Panc1 (cell line): ENCODE measurements around the gene FAM193A. TPM values are rescaled to one million over a fixed set of nuclear protein-coding genes. Genes with fewer than 3 reads are reported as not detected.
"Not testable (repeated sequence)": the region's sequence is repeated elsewhere in the genome, so short reads cannot be mapped to it uniquely, and the experiment has no call there.

Experiments used
- ATAC-seq: fragments of 200-7000 bp; cut with Tn5 transposase; 2 replicates; pipeline ENCODE4 v1.9.1; 2020; ENCODE audit warnings: mild to moderate bottlenecking, moderate library complexity
- BruUV-seq: library from RNA; stranded (reverse); fragments of 400-500 nt; replicated peaks from 2 replicates; lab custom pipeline; 2021; lab: Mats Ljungman, UMichigan
- CTCF ChIA-PET: fragments of 300-600 bp; sonication (Branson Sonifier 250); formaldehyde crosslinking; loops from one replicate; lab custom pipeline; 2022; ENCODE audit warnings: antibody characterized with exemption; lab: Charles Lee
- POLR2A ChIA-PET: fragments of 300-600 bp; sonication (Branson Sonifier 250); formaldehyde crosslinking; loops from one replicate; lab custom pipeline; 2022; ENCODE audit warnings: antibody characterized with exemption; lab: Charles Lee
- DNase-seq: peaks from one replicate; pipeline ENCODE4 v3.0.0-alpha.2; 2010; ENCODE audit warnings: low read depth, low spot score
- H3K27ac ChIP-seq: 2 replicates; pipeline ENCODE4 v1.5.1; 2011; ENCODE audit warnings: mild to moderate bottlenecking, low read length, inconsistent platforms
- H3K27me3 ChIP-seq: fragments of 200-500 bp; sonication (Bioruptor generic); 2 replicates; pipeline ENCODE4 v1.6.0; 2014; ENCODE audit warnings: low read length, inconsistent platforms; ENCODE audit not compliant: control insufficient read depth, insufficient read depth
- H3K36me3 ChIP-seq: fragments of 200-500 bp; sonication (Bioruptor generic); 2 replicates; pipeline ENCODE4 v1.5.1; 2014; ENCODE audit warnings: inconsistent platforms, mild to moderate bottlenecking, low read length, moderate library complexity; ENCODE audit not compliant: control insufficient read depth, insufficient read depth
- H3K4me1 ChIP-seq: 2 replicates; pipeline ENCODE4 v1.5.1; 2011; ENCODE audit warnings: inconsistent platforms, mild to moderate bottlenecking, low read length, moderate library complexity; ENCODE audit not compliant: control insufficient read depth, insufficient read depth
- H3K4me3 ChIP-seq, 2 experiments: 2 replicates each; pipeline ENCODE4 v1.5.1; 2011 to 2012; ENCODE audit warnings: low read depth in 2 of 2, low read length in 2 of 2, mild to moderate bottlenecking in 2 of 2, inconsistent platforms in 1 of 2, moderate library complexity in 1 of 2
- H3K9me3 ChIP-seq: fragments of 200-500 bp; sonication (Bioruptor generic); 2 replicates; pipeline ENCODE4 v1.5.1; 2014; ENCODE audit warnings: low read depth, mild to moderate bottlenecking, inconsistent platforms, low read length, moderate library complexity; ENCODE audit not compliant: control insufficient read depth, insufficient read depth
- CTCF ChIP-seq: fragments of 450-650 bp; IDR thresholded peaks from 2 replicates; pipeline ENCODE4 v1.5.1; 2017; ENCODE audit warnings: mild to moderate bottlenecking
- POLR2AphosphoS5 ChIP-seq: IDR thresholded peaks from 2 replicates; pipeline ENCODE4 v1.6.1; 2012; ENCODE audit warnings: mild to moderate bottlenecking, low read depth, low read length, moderate library complexity
- REST ChIP-seq, 2 experiments: IDR thresholded peaks; 2 replicates each; pipeline ENCODE4 v1.6.1; 2011 to 2012; ENCODE audit warnings: low read depth in 2 of 2, control low read depth in 1 of 2, low read length in 1 of 2, mild to moderate bottlenecking in 1 of 2, moderate library complexity in 1 of 2; ENCODE audit not compliant: insufficient read depth in 1 of 2
- SIN3A ChIP-seq: IDR thresholded peaks from 2 replicates; pipeline ENCODE4 v1.6.1; 2012; ENCODE audit warnings: low read depth, mild to moderate bottlenecking, low read length, moderate library complexity, borderline replicate concordance; ENCODE audit not compliant: insufficient read depth
- TCF7L2 ChIP-seq: IDR thresholded peaks from 2 replicates; pipeline ENCODE4 v1.6.1; 2011; ENCODE audit warnings: mild to moderate bottlenecking, low read depth, low read length, inconsistent platforms
- in situ Hi-C: cut with HindIII; loops from 2 replicates; pipeline ENCODE4 v1.10.0; 2016; ENCODE audit warnings: low sequenced_read_pairs, low pct_unique_long_range_greater_than_20kb
- intact Hi-C: fragments of 100-400 bp; cut with micrococcal nuclease; formaldehyde crosslinking; loops from one replicate; pipeline ENCODE4 v1.10.0; 2022; ENCODE audit not compliant: unreplicated experiment
- total RNA-seq: library from RNA; stranded (reverse); gene quantifications from one replicate; pipeline ENCODE4 v1.2.1, GENCODE V29; 2021; ENCODE audit not compliant: unreplicated experiment

The FAM193A gene
- total RNA-seq, 1 experiment from 2014 or later, result 25.7 TPM

- in situ Hi-C loops (no loop called here), intact Hi-C loops (no loop called here)
- no peak overlapping the region for H3K4me3 ChIP-seq
- no TSS peak for BruUV-seq
- no peak for DNase-seq
- peaks cover 6% of the 10 kb centered on the region for H3K4me1 ChIP-seq
- no peak for ATAC-seq
- no peak overlapping the region for H3K27ac ChIP-seq
- no peaks in the 10 kb centered on the region for H3K9me3 ChIP-seq
- no peaks in the 10 kb centered on the region for H3K36me3 ChIP-seq
- no peaks in the 10 kb centered on the region for H3K27me3 ChIP-seq
- POLR2A ChIA-PET, result no interaction called here
- TF ChIP-seq SIN3A, result no peak
- TF ChIP-seq REST (IDR thresholded peaks at IDR 0.05; ENCODE audit: insufficient read depth in 1 of 2, low read depth in 2 of 2, low read length in 1 of 2), result no peak
- no peak for TF ChIP-seq CTCF
- TF ChIP-seq TCF7L2, result no peak
- no peak for TF ChIP-seq POLR2AphosphoS5
- CTCF ChIA-PET, result no interaction called here
Measured at GRCh38 chr4:2591189-2591588, 54.7 kb downstream of the FAM193A start.

- in situ Hi-C loops, intact Hi-C loops, ATAC-seq, DNase-seq, H3K36me3 ChIP-seq, H3K27ac ChIP-seq, H3K9me3 ChIP-seq, POLR2A ChIA-PET, H3K4me1 ChIP-seq, BruUV-seq, H3K27me3 ChIP-seq, H3K4me3 ChIP-seq, CTCF ChIA-PET: not testable (repeated sequence)
Measured at GRCh38 chr4:2592014-2592413, 55.6 kb downstream of the FAM193A start.

- peaks cover 11% of the 10 kb centered on the region for H3K4me1 ChIP-seq
- DNase-seq (no peak), ATAC-seq (peak; percentile 67)
- no peak overlapping the region for H3K27ac ChIP-seq
- no peaks in the 10 kb centered on the region for H3K27me3 ChIP-seq
- CTCF ChIA-PET, result no interaction called here
- no peak overlapping the region for H3K4me3 ChIP-seq
- POLR2A ChIA-PET, result no interaction called here
- in situ Hi-C loops (no loop called here), intact Hi-C loops (no loop called here)
- no peaks in the 10 kb centered on the region for H3K9me3 ChIP-seq
- BruUV-seq, result no TSS peak
- no peaks in the 10 kb centered on the region for H3K36me3 ChIP-seq
- TF ChIP-seq SIN3A (no peak), CTCF (no peak), REST (IDR thresholded peaks at IDR 0.05; ENCODE audit: insufficient read depth in 1 of 2, low read depth in 2 of 2, low read length in 1 of 2) (no peak), POLR2AphosphoS5 (no peak)
Measured at GRCh38 chr4:2592572-2592971, 56.1 kb downstream of the FAM193A start.
